ENCODE measurements around the gene TRAPPC10. TPM values are rescaled to one million over a fixed set of nuclear protein-coding genes. Genes with fewer than 3 reads are reported as not detected.
"Not testable (repeated sequence)": the region's sequence is repeated elsewhere in the genome, so short reads cannot be mapped to it uniquely, and the experiment has no call there.

TRAPPC10 gene
- total RNA-seq, 1 donor from 2014 or later, result 95.3 TPM

DNA sequence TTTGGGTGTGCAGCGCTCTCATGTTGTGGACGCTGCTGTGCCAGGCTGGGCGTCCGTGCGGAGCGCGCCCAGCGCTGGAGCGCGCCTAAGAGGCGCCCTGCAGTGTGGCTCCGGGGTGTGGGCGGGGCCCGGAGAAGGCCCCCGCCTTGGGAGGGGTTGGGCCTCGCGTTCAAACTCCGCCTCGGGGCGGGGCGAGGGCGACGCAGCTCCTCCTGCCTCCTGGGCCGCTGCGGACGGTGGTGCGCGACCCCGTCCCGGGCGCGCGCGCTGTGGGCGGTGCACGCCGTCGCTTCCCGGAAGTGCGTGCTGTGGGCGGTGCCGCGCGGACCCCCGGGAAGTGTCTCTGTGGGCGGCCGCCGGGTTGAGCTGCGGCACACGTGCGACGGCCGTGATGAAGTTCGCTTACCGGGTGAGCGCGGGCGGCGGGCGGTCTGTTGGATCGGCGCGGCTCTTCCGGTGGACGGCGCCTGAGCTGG is 95.0 kb downstream of the TRAPPC10 start, which contains the start of gene PWP2:
Gene PWP2, plus strand, starts transcription at position 374 of the 476 bp plus-strand sequence. Its CDS starts 18 bp downstream, at position 392.
- H3K4me3 Mint-ChIP-seq; H3K27ac Mint-ChIP-seq; DNase-seq (ENCODE audit: low spot score); H3K4me1 Mint-ChIP-seq (ENCODE audit: low read depth); H3K9me3 Mint-ChIP-seq; H3K36me3 Mint-ChIP-seq (ENCODE audit: low read depth); H3K27me3 Mint-ChIP-seq (ENCODE audit: insufficient read depth); intact Hi-C loops (cut with micrococcal nuclease): not testable (repeated sequence)

DNA sequence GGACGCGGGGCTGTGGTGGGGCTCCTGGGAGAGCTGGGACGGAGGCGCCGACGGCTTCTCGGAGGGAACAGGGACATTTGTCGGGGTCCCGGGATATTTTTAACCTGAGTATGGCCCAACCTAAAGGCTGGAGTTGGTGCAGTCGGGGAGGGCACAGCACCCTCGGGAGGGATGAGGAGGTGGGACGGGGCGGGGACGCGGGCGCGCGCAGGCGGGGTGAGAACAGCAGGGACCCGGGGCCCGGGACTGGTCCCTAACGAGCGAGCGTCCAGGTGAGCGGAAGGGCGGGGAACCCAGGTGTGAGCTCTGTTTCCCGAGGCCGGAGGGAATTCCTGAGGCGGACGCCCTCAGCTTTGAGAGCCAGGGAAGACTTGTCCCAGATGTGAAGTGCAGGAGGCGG is 95.5 kb downstream of the TRAPPC10 start:
- H3K27me3 Mint-ChIP-seq (ENCODE audit: insufficient read depth); DNase-seq (ENCODE audit: low spot score); H3K4me1 Mint-ChIP-seq (ENCODE audit: low read depth); H3K4me3 Mint-ChIP-seq; H3K27ac Mint-ChIP-seq; H3K9me3 Mint-ChIP-seq; H3K36me3 Mint-ChIP-seq (ENCODE audit: low read depth); intact Hi-C loops (cut with micrococcal nuclease): not testable (repeated sequence)

DNA sequence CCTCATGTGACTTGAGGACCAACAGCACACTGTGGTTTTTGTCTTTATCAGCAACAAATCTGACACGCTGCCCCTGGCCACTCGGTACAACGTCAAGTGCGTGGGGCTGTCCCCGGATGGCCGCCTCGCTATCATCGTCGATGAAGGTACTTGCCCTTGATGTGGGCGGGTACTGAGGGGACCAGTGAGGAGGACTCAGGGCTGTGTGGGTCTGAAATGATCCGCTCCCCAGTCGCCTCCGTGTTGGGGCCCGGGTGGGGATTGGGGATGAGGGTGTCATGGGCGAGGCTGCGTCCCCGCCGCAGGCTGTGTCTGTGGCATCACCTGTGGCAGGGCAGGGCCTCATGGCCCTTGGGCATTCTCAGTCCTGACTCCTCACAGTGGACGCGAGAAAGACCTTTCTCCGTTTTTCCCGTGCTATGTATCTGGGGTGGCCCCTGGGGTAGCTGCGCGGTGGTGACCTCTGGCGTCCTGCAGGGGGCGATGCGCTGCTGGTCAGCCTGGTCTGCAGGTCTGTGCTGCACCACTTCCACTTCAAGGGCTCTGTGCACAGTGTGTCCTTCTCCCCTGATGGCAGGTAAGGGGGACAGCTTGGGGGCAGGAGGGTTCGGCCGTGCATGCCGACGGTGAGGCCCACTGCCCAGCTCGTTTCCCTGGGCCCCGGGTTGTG is 101.7 kb downstream of the TRAPPC10 start:
- H3K27ac Mint-ChIP-seq; H3K27me3 Mint-ChIP-seq (ENCODE audit: insufficient read depth); H3K4me1 Mint-ChIP-seq (ENCODE audit: low read depth); H3K9me3 Mint-ChIP-seq; DNase-seq (ENCODE audit: low spot score); H3K36me3 Mint-ChIP-seq (ENCODE audit: low read depth); H3K4me3 Mint-ChIP-seq; intact Hi-C loops (cut with micrococcal nuclease): not testable (repeated sequence)

DNA sequence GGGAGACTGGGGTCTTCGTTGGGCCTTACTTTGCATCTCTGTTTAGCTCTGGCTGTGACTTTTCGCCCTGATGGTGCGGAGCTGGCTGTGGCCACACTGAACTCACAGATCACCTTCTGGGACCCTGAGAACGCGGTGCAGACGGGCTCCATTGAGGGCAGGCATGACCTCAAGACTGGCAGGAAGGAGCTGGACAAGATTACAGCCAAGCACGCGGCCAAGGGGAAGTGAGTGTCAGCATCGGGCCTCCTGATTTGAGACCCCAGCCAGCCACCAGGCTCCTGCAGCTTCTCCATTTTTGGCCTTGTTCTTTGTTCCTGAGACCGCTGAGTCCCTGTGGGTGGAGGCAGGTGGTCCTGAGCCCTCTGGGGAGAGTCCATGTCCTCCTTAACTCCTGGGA is 110.0 kb downstream of the TRAPPC10 start:
- H3K4me3 Mint-ChIP-seq; H3K27me3 Mint-ChIP-seq (ENCODE audit: insufficient read depth); H3K4me1 Mint-ChIP-seq (ENCODE audit: low read depth); DNase-seq (ENCODE audit: low spot score); H3K27ac Mint-ChIP-seq; H3K9me3 Mint-ChIP-seq; H3K36me3 Mint-ChIP-seq (ENCODE audit: low read depth); intact Hi-C loops (cut with micrococcal nuclease): not testable (repeated sequence)

DNA sequence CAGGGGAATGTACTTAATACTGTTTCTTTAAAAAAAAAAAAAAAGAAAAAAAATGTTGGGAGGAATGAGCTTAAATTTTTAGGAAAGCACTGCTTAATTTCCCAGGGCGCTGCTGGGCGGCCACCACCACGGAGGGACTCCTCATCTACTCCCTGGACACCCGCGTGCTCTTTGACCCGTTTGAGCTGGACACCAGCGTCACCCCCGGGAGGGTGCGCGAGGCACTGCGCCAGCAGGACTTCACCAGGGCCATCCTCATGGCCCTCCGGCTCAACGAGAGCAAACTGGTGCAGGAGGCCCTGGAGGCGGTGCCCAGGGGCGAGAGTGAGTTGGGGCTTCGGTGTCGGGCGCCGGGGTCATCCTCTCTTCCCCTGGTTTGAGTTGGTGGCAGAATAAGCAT is 115.7 kb downstream of the TRAPPC10 start:
- H3K4me1 Mint-ChIP-seq (ENCODE audit: low read depth); H3K4me3 Mint-ChIP-seq; H3K27ac Mint-ChIP-seq; intact Hi-C loops (cut with micrococcal nuclease); DNase-seq (ENCODE audit: low spot score); H3K27me3 Mint-ChIP-seq (ENCODE audit: insufficient read depth); H3K9me3 Mint-ChIP-seq; H3K36me3 Mint-ChIP-seq (ENCODE audit: low read depth): not testable (repeated sequence)

DNA sequence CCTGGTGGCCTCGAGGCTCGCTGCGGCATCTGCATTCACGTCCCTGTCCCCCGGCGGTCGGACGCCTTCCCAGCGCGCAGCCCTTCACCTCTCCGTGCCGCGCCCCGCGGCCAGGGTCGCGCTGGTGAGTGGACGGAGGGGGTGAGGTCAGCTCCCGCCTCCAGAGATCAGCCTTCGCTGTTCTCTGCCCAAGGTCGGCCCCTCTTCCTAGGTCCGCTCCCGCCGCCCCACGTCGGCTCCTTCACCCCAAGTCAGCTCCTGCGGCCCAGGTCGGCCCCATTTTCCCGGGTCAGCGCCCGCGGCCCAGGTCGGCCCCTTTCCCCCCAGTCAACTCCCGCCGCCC is 121.6 kb downstream of the TRAPPC10 start:
- H3K4me1 Mint-ChIP-seq (ENCODE audit: low read depth); H3K27ac Mint-ChIP-seq; DNase-seq (ENCODE audit: low spot score); H3K9me3 Mint-ChIP-seq; H3K27me3 Mint-ChIP-seq (ENCODE audit: insufficient read depth); H3K36me3 Mint-ChIP-seq (ENCODE audit: low read depth); H3K4me3 Mint-ChIP-seq; intact Hi-C loops (cut with micrococcal nuclease): not testable (repeated sequence)

DNA sequence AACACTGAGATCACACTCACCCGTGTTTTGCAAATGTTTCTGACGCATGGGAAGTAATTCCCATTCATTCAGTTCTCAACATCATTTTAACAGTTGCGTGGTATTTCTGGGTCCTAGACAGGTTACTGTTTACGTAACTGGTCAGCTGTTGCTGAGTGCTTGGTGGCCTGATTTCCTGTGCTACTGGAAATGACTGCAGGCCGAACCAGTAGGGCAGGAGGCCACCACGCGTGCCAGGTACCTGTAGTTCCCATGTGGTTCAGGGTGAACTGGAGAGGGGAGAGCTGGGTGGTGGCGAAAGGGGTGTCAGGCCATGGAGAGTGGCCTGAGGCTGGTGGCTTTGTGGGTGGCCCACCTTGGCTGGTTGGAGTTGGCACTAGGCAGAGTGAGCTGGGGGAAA is 122.6 kb downstream of the TRAPPC10 start:
- H3K9me3 Mint-ChIP-seq; H3K4me1 Mint-ChIP-seq (ENCODE audit: low read depth); H3K4me3 Mint-ChIP-seq; H3K27me3 Mint-ChIP-seq (ENCODE audit: insufficient read depth); H3K27ac Mint-ChIP-seq; intact Hi-C loops (cut with micrococcal nuclease); H3K36me3 Mint-ChIP-seq (ENCODE audit: low read depth); DNase-seq (ENCODE audit: low spot score): not testable (repeated sequence)

DNA sequence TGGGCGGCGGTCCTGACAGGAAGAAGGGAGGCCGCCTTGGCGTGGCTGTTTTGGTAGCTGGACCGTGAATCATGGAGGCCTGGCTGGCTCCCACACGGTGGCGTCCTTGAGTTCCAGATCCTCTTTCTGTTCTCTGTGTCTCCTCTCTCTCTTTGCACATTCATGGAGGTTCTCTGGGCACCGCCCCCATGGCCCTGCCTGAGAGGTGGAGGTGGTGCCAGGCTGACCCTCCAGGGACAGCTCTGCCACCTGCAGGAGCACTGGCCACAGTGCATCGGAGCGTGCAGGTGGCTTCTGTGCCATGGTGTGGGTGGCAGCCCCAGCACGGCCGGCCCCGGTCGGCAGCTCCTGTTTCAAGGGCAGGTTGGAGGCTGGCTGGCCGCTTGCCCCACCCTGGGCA is 125.9 kb downstream of the TRAPPC10 start:
- DNase-seq (ENCODE audit: low spot score); H3K27ac Mint-ChIP-seq; H3K27me3 Mint-ChIP-seq (ENCODE audit: insufficient read depth); H3K36me3 Mint-ChIP-seq (ENCODE audit: low read depth); H3K4me1 Mint-ChIP-seq (ENCODE audit: low read depth); H3K4me3 Mint-ChIP-seq; intact Hi-C loops (cut with micrococcal nuclease); H3K9me3 Mint-ChIP-seq: not testable (repeated sequence)

DNA sequence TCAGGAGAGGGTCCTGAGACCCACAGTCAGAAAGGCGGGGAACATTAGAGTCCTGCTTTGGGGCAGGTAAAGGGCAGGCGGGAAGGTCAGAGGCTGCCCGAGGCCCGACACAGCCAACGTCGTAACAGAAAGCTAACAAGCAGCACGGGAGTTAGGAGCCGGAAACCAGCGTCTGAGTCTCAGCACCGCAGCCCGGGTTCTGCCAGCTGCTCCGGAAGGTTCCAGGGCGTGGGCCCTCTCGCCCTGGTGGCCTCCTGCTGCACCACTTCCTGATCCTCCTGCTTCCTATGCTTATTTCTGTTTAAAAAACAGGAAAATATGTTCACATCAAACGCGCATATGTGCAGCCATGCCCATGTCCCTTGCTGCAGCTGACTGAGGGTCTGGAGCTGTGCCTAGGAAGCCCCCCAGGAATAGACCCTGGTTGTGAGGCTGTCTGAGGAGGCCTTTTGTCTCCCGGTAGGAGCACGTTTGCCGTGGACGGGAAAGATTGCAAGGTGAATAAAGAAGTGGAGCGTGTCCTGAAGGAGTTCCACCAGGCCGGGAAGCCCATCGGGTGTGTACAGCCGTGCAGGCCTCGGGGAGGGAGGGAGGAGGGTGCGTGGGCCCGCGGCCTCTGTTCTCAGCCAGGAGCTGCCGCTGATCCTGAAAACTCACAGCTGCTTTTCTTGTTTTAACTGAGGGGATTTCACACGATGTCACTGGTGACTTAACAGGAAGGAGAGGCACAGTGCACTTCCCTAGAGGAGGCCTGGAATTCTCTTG is 127.9 kb downstream of the TRAPPC10 start:
- intact Hi-C loops (cut with micrococcal nuclease); H3K9me3 Mint-ChIP-seq; H3K27me3 Mint-ChIP-seq (ENCODE audit: insufficient read depth); DNase-seq (ENCODE audit: low spot score); H3K4me1 Mint-ChIP-seq (ENCODE audit: low read depth); H3K36me3 Mint-ChIP-seq (ENCODE audit: low read depth); H3K4me3 Mint-ChIP-seq; H3K27ac Mint-ChIP-seq: not testable (repeated sequence)

DNA sequence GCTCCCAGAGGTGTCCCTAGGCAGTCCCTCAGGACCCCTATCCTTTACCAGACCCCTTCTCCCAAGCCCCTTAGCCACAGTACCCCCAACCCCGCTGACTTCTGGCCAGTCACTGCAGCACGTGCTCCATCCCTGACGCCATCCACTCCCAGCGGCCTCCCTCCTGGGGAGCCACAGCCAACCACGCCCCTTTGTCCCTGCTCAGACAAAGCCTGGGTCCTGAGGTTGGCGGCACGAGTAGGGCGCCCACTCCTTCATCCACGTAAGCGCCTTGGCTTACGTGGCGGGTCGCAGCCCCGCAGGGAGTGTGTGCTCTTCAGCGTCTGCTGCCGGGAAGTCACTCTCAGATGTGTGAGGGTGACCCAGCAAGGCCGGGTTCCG is 128.4 kb downstream of the TRAPPC10 start:
- H3K4me3 Mint-ChIP-seq; H3K36me3 Mint-ChIP-seq (ENCODE audit: low read depth); H3K27ac Mint-ChIP-seq; intact Hi-C loops (cut with micrococcal nuclease); H3K4me1 Mint-ChIP-seq (ENCODE audit: low read depth); DNase-seq (ENCODE audit: low spot score); H3K9me3 Mint-ChIP-seq; H3K27me3 Mint-ChIP-seq (ENCODE audit: insufficient read depth): not testable (repeated sequence)

DNA sequence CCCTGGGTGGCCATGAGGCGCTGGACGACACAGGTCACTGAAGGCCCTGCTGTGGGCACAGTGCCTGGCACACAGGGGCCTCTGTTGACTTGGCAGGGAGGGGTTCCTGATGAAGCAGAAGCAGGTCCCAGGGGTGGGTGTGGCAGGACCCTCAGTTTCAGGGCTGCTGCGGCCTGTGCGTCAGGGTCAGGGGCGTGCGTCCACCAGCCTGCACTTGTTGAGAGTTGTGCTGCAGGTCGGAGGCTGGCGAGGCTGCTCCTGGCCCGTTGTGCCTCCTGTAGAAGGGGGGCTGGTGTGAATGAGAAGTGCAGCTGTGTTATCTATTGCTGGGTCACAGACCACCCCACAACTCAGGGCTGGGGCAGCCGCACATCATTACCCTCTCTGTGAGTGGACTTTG is 130.4 kb downstream of the TRAPPC10 start:
- H3K27me3 Mint-ChIP-seq (ENCODE audit: insufficient read depth); H3K27ac Mint-ChIP-seq; DNase-seq (ENCODE audit: low spot score); H3K9me3 Mint-ChIP-seq; intact Hi-C loops (cut with micrococcal nuclease); H3K4me1 Mint-ChIP-seq (ENCODE audit: low read depth); H3K4me3 Mint-ChIP-seq; H3K36me3 Mint-ChIP-seq (ENCODE audit: low read depth): not testable (repeated sequence)

DNA sequence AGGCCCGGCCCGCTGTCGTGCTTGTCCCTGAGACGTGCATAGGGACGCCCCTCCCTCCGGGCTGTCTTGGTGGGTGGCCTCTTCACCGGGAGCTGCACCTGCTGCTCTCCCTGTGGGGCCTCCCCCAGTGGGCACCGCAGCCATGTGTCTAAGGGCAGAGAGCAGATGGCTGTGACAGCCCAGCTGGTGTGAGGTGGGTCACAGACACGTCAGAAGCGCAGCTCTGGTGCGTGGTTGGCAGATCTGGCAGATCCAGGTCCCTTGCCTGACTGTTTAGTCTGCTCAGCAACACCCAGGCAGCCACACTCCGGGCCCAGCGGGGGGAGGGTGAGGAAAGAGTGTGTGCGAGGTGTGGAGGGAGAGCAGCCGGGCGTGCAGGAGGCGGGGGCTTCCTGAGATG is 131.3 kb downstream of the TRAPPC10 start:
- DNase-seq (ENCODE audit: low spot score); H3K4me1 Mint-ChIP-seq (ENCODE audit: low read depth); H3K27me3 Mint-ChIP-seq (ENCODE audit: insufficient read depth); H3K27ac Mint-ChIP-seq; H3K36me3 Mint-ChIP-seq (ENCODE audit: low read depth); H3K4me3 Mint-ChIP-seq; intact Hi-C loops (cut with micrococcal nuclease); H3K9me3 Mint-ChIP-seq: not testable (repeated sequence)

DNA sequence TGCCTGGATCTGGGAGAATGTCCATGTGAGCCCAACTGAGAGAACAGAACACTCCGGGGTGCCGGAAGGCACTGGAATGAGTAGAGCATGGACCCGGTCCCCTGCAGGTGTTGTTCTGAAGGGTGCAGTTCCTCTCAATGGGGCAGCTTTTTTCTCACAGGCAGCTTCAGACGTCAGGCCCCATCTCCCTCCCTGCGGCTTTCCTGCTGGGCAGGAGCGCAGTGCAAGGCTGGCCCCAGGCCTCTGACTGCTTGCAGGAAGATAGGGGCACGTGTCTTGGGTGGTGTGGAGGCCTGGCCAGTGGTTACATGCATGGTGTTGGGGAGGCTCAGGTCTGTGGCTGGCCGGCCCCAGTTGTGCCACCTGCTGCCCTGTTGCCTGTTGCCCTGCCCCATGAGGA is 131.9 kb downstream of the TRAPPC10 start:
- DNase-seq (ENCODE audit: low spot score); H3K4me1 Mint-ChIP-seq (ENCODE audit: low read depth); H3K9me3 Mint-ChIP-seq; H3K27me3 Mint-ChIP-seq (ENCODE audit: insufficient read depth); H3K36me3 Mint-ChIP-seq (ENCODE audit: low read depth); intact Hi-C loops (cut with micrococcal nuclease); H3K27ac Mint-ChIP-seq; H3K4me3 Mint-ChIP-seq: not testable (repeated sequence)
